Suprapubic skin (tissue), 4 donors: ENCODE data around the gene FGF5. TPM values are rescaled to one million over a fixed set of nuclear protein-coding genes. Genes with fewer than 3 reads are reported as not detected.
A peak's percentile ranks its signal among the peaks of the same experiment; 100 is the strongest.

Experiments used
- DNase-seq, 2 donors: peaks; one replicate each; pipeline ENCODE4 v3.0.0-alpha.2; 2019; ENCODE audit warnings: low spot score in 2 of 2
- H3K27ac ChIP-seq: fragments of 200-600 bp; sonication (generic); one replicate; pipeline ENCODE4 v1.5.1; 2019
- H3K27me3 ChIP-seq: fragments of 200-600 bp; sonication (generic); one replicate; pipeline ENCODE4 v1.5.1; 2019
- H3K36me3 ChIP-seq: fragments of 200-600 bp; sonication (generic); one replicate; pipeline ENCODE4 v1.5.1; 2019
- H3K4me1 ChIP-seq: fragments of 200-600 bp; sonication (generic); one replicate; pipeline ENCODE4 v1.5.1; 2019
- H3K4me3 ChIP-seq: fragments of 200-600 bp; sonication (generic); one replicate; pipeline ENCODE4 v1.5.1; 2019; ENCODE audit warnings: mild to moderate bottlenecking
- H3K9me3 ChIP-seq: fragments of 200-600 bp; sonication (generic); one replicate; pipeline ENCODE4 v1.5.1; 2019
- CTCF ChIP-seq, 2 donors: fragments of 200-600 bp in 1 of 2; fragments of 450-650 bp in 1 of 2; sonication (generic) in 1 of 2; IDR thresholded peaks; one replicate each; pipeline ENCODE4 v1.5.1; 2016 to 2019; ENCODE audit warnings: antibody characterized with exemption in 2 of 2, mild to moderate bottlenecking in 1 of 2, moderate library complexity in 1 of 2
- EP300 ChIP-seq: sonication (generic); formaldehyde crosslinking; IDR thresholded peaks from one replicate; pipeline ENCODE4 v1.6.1; 2017; ENCODE audit warnings: antibody characterized with exemption
- POLR2A ChIP-seq, 2 donors: fragments of 450-650 bp; IDR thresholded peaks; one replicate each; pipeline ENCODE4 v1.6.1; 2017; ENCODE audit warnings: antibody characterized with exemption in 2 of 2, mild to moderate bottlenecking in 2 of 2, moderate library complexity in 2 of 2
- POLR2AphosphoS5 ChIP-seq, 3 donors: sonication (generic); formaldehyde crosslinking; IDR thresholded peaks; one replicate each; pipeline ENCODE4 v1.6.1; 2017; ENCODE audit warnings: antibody characterized with exemption in 3 of 3
- WGBS: methylation state at CpG from one replicate; pipeline ENCODE4 v1.1.5; 2018; 5-methylcytosine and 5-hydroxymethylcytosine counted together
- total RNA-seq, 4 donors: library from RNA; depleted of rRNA; stranded (reverse); fragments of >200 nt; gene quantifications; one replicate each; pipeline ENCODE4 v1.1.0, GENCODE V29; 2016

Gene FGF5
- total RNA-seq, 4 donors from 2014 or later: 0.25 to 0.52 TPM; not detected in 2

DNA sequence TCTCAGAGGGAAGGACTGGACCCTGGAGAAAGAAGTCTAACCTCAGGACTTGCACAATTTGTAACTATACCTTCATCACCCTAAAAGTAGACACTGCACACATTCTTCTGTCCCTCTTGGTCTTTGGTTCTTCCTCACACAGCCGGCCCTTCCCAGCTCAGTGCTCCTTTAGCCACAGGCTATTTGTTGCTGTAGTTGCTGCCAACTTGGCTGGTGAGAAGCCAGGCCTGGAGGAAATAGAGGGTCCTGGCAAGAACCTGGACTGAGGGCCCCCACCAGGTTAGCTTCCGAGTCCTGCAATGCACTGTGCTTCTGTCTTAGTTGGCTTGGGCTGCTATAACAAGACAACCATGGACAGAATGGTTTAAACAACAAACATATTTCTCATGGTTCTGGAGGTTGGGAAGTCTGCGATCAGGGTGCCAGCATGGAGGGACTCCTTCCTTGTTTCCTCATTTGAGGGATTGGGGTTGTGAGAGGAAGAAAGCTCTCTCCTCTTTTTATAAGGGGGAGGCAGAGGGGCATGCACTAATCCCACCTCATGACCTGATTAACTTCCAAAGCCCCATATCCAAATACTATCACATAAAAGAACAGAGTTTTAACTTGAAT is 4.4 kb upstream of the FGF5 start:
- H3K4me3 ChIP-seq: no peak overlapping the region
- H3K27me3 ChIP-seq: peaks cover 71% of the 10 kb centered on the region
- TF ChIP-seq CTCF (IDR thresholded peaks at IDR 0.05) (no peak), EP300 (no peak), POLR2AphosphoS5 (IDR thresholded peaks at IDR 0.05) (no peak), POLR2A (IDR thresholded peaks at IDR 0.05) (no peak)
- 91% methylated on average over 3 of the region's 3 CpGs for WGBS
- no peaks in the 10 kb centered on the region for H3K9me3 ChIP-seq
- H3K4me1 ChIP-seq: peaks cover 22% of the 10 kb centered on the region
- no peaks in the 10 kb centered on the region for H3K36me3 ChIP-seq
- no peak for DNase-seq
- H3K27ac ChIP-seq: no peak overlapping the region

DNA sequence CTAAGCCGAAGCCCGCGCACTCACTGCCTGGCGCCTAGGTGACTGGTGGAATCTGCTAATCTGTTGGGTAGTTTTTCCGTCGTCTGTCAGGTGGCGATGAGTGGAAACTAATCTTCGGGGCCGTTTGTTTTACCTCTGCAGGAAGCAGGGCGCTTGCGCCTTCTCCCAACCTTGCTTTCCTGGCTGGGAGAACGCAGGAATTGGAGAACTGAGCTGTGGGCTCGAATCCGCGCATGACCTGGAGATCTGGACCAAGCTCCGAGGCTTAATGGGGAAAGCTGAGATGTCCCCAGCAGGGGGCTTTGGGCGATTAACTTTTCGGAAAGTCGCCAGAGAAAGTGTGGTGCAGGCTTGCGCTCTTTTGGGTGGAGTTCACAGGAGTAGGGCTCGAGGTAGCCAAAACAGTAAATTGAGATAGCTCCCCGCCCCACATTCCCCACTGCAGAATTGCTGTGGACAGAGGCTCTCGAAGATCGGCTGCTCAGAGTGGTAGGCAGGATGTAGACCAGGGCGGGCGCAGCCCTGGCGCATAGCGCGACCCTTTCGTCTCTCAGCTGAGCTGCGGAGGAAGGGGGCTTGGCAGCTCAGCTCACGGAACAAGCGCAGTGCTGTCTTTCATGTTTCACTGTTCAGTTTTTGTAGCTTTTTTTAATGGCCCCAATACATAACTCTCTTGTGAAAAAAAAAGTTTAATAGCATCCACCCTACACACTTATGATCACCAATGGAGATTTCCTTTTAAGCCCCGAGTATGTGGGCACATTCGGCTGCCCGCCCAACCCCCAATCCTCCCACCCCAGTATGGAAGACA is 2.7 kb upstream of the FGF5 start:
- H3K36me3 ChIP-seq: no peaks in the 10 kb centered on the region
- DNase-seq: no peak
- TF ChIP-seq EP300 (no peak), CTCF (IDR thresholded peaks at IDR 0.05) (no peak), POLR2A (IDR thresholded peaks at IDR 0.05) (no peak), POLR2AphosphoS5 (IDR thresholded peaks at IDR 0.05) (no peak)
- H3K27ac ChIP-seq: no peak overlapping the region
- no peak overlapping the region for H3K4me3 ChIP-seq
- 26% methylated on average over 35 of the region's 36 CpGs for WGBS
- H3K4me1 ChIP-seq: peaks cover 32% of the 10 kb centered on the region
- no peaks in the 10 kb centered on the region for H3K9me3 ChIP-seq
- H3K27me3 ChIP-seq: peaks cover 82% of the 10 kb centered on the region

GRCh38 chr4:80264352-80264647 is 2.2 kb upstream of the FGF5 start:
- TF ChIP-seq POLR2A (IDR thresholded peaks at IDR 0.05) (no peak), EP300 (no peak), CTCF (IDR thresholded peaks at IDR 0.05) (no peak), POLR2AphosphoS5 (IDR thresholded peaks at IDR 0.05) (no peak)
- no peak overlapping the region for H3K4me3 ChIP-seq
- no peak overlapping the region for H3K27ac ChIP-seq
- peaks cover 32% of the 10 kb centered on the region for H3K4me1 ChIP-seq
- H3K27me3 ChIP-seq: peaks cover 82% of the 10 kb centered on the region
- no peaks in the 10 kb centered on the region for H3K36me3 ChIP-seq
- DNase-seq: no peak
- no peaks in the 10 kb centered on the region for H3K9me3 ChIP-seq
- 19% methylated on average over 4 of the region's 4 CpGs for WGBS

DNA sequence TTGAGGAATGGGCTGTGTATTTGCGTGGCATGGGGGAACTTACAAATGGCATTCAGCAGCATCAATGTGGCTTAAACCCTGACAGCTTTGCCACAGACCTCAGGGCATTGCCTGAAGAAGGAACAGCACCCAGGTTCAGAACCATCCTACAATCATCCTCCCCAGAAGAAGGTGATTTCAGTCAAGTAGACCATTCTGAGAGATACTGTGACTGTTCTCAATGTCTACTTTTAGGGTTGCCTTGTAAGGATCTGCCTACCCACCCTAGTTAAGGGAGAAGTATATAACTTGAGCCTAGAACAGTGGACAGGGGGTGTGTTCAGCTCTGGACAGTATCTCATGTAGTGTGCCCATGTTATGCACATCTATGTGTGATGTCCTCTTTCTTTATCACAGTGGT is 1.6 kb upstream of the FGF5 start:
- Histone ChIP-seq H3K36me3 (no peaks in the 10 kb centered on the region), H3K9me3 (no peaks in the 10 kb centered on the region), H3K27me3 (peaks cover 82% of the 10 kb centered on the region), H3K4me1 (peaks cover 32% of the 10 kb centered on the region), H3K27ac (no peak overlapping the region), H3K4me3 (no peak overlapping the region)
- no peak for DNase-seq
- WGBS: 57% methylated on average over 1 of the region's 1 CpG
- TF ChIP-seq CTCF (IDR thresholded peaks at IDR 0.05) (no peak), POLR2AphosphoS5 (IDR thresholded peaks at IDR 0.05) (no peak), POLR2A (IDR thresholded peaks at IDR 0.05) (no peak), EP300 (no peak)

DNA sequence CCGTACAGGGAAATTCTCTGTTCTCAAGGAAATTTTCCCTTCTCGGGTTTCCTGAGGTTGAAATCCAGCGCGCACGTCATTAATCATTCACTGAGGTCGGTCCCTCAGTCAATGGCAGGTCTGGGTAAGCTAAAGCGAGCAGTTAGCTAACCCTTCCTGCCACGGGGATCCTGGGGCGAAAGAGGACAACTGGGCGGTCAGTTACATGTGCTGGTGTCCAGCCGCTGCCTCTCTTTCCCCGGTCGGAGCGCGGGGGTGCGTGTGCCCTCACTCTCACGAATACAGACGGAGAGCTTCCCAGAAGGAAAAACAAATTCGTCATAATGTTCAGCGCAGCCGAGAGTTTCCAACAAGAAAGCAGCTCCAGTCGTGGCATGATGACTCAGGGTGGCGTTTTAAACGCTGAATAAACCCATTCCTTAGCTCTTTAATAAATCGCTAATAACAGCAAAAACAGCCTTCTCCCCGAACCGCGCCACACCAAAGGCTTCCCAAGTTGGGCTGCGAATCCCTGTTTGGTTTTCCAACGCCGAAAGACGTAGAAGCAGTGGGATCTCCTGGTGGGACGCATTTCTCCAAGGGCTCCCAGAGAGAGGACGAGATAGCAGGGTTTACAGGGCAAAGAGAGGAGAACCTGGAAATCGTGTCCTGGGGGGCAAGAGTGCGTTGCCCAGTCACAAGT is 752 bp upstream of the FGF5 start:
- Histone ChIP-seq H3K4me1 (peaks cover 32% of the 10 kb centered on the region), H3K9me3 (no peaks in the 10 kb centered on the region), H3K36me3 (no peaks in the 10 kb centered on the region), H3K27me3 (peaks cover 83% of the 10 kb centered on the region), H3K27ac (no peak overlapping the region), H3K4me3 (peak overlapping the region; percentile 52)
- peak in 1 of 2 donors; percentile 58 for DNase-seq
- under 1% methylated on average over 35 of the region's 36 CpGs for WGBS
- TF ChIP-seq CTCF (IDR thresholded peaks at IDR 0.05) (no peak), POLR2A (IDR thresholded peaks at IDR 0.05) (no peak), EP300 (no peak), POLR2AphosphoS5 (IDR thresholded peaks at IDR 0.05) (no peak)
